GM18873 (cell line): ENCODE data around the gene BEND3.
"Not testable (repeated sequence)": the region's sequence is repeated elsewhere in the genome, so short reads cannot be mapped to it uniquely, and the experiment has no call there.

Experiments used
- ATAC-seq: cut with Tn5 transposase; IDR thresholded peaks from one replicate; pipeline ENCODE4 v1.9.1; 2021; ENCODE audit warnings: mild to moderate bottlenecking, moderate library complexity, moderate number of reproducible peaks; ENCODE audit not compliant: unreplicated experiment, low FRiP score

Gene BEND3

GRCh38 chr6:107121964-107122495 lies 6.7 kb upstream of the BEND3 start:
- no peak for ATAC-seq

GRCh38 chr6:107121266-107121665 lies 6.0 kb upstream of the BEND3 start:
- ATAC-seq = no peak

GRCh38 chr6:107120404-107120803 lies 5.1 kb upstream of the BEND3 start:
- no peak for ATAC-seq

GRCh38 chr6:107118976-107119375 lies 3.7 kb upstream of the BEND3 start:
- ATAC-seq = no peak

GRCh38 chr6:107118540-107118939 lies 3.2 kb upstream of the BEND3 start:
- ATAC-seq = not testable (repeated sequence)

- no peak for ATAC-seq
Measured at GRCh38 chr6:107116931-107117330, 1.6 kb upstream of the BEND3 start.

- no peak for ATAC-seq
Measured at GRCh38 chr6:107116328-107116892, 1.1 kb upstream of the BEND3 start.

- no peak for ATAC-seq
Measured at GRCh38 chr6:107115695-107116327, 496 bp upstream of the BEND3 start.

- ATAC-seq = no peak
Measured at GRCh38 chr6:107114213-107114925, 946 bp downstream of the BEND3 start.

- no peak for ATAC-seq
Measured at GRCh38 chr6:107110200-107110599, 5.1 kb downstream of the BEND3 start.

- ATAC-seq = no peak
Measured at GRCh38 chr6:107108201-107108890, 7.0 kb downstream of the BEND3 start.

GRCh38 chr6:107107791-107108190 lies 7.5 kb downstream of the BEND3 start:
- no peak for ATAC-seq

- ATAC-seq = no peak
Measured at GRCh38 chr6:107106165-107106564, 9.2 kb downstream of the BEND3 start.

- no peak for ATAC-seq
Measured at GRCh38 chr6:107105511-107106116, 9.7 kb downstream of the BEND3 start.

- ATAC-seq = no peak
Measured at GRCh38 chr6:107103082-107103481, 12.2 kb downstream of the BEND3 start.

GRCh38 chr6:107102414-107102805 lies 12.9 kb downstream of the BEND3 start:
- no peak for ATAC-seq

GRCh38 chr6:107101686-107102413 lies 13.5 kb downstream of the BEND3 start:
- no peak for ATAC-seq

GRCh38 chr6:107101211-107101610 lies 14.1 kb downstream of the BEND3 start:
- ATAC-seq = no peak

- no peak for ATAC-seq
Measured at GRCh38 chr6:107098436-107099307, 16.6 kb downstream of the BEND3 start.
